ENCODE results near the gene TMPRSS11E.

Gene TMPRSS11E

DNA sequence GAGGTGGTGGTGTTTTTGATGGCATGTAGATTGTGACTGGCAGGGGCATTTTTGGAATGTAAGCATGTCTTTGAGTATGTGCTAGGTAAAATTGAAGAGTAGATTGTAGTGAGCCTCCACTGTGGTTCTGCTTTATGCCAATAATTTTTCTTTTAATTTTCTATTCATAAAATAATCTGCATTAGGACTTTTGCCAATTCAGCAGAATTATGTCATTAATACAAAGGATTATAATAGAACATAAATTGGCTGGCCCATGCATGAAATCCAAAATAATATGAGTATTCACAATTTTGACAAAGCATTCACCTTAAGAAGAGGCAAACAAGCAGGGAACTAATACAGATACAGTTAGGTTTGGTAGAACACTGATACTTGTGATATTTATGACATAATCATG is 14.9 kb upstream of the TMPRSS11E start:
- Histone ChIP-seq H3K4me3 (IDR thresholded peaks at IDR 0.05; ENCODE audit: insufficient read depth, low read depth, low read length) (no peak overlapping the region), H3K27me3 (ENCODE audit: insufficient read depth, low read depth) (no peaks in the 10 kb centered on the region), H2AFZ (ENCODE audit: low read depth) (no peak overlapping the region), H3K36me3 (ENCODE audit: insufficient read depth) (no peaks in the 10 kb centered on the region), H3K4me2 (no peak overlapping the region), H4K20me1 (ENCODE audit: insufficient read depth) (no peaks in the 10 kb centered on the region), H3K4me1 (ENCODE audit: low read depth, poor library complexity, severe bottlenecking) (no peaks in the 10 kb centered on the region), H3K79me2 (ENCODE audit: insufficient read depth, low read depth) (no peaks in the 10 kb centered on the region), H3K9ac (no peak overlapping the region), H3K27ac (no peak overlapping the region)
- TF ChIP-seq, protein P1, sequence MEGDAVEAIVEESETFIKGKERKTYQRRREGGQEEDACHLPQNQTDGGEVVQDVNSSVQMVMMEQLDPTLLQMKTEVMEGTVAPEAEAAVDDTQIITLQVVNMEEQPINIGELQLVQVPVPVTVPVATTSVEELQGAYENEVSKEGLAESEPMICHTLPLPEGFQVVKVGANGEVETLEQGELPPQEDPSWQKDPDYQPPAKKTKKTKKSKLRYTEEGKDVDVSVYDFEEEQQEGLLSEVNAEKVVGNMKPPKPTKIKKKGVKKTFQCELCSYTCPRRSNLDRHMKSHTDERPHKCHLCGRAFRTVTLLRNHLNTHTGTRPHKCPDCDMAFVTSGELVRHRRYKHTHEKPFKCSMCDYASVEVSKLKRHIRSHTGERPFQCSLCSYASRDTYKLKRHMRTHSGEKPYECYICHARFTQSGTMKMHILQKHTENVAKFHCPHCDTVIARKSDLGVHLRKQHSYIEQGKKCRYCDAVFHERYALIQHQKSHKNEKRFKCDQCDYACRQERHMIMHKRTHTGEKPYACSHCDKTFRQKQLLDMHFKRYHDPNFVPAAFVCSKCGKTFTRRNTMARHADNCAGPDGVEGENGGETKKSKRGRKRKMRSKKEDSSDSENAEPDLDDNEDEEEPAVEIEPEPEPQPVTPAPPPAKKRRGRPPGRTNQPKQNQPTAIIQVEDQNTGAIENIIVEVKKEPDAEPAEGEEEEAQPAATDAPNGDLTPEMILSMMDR (conservative IDR thresholded peaks at IDR 0.05; ENCODE audit: low read depth, low read length) = no peak

DNA sequence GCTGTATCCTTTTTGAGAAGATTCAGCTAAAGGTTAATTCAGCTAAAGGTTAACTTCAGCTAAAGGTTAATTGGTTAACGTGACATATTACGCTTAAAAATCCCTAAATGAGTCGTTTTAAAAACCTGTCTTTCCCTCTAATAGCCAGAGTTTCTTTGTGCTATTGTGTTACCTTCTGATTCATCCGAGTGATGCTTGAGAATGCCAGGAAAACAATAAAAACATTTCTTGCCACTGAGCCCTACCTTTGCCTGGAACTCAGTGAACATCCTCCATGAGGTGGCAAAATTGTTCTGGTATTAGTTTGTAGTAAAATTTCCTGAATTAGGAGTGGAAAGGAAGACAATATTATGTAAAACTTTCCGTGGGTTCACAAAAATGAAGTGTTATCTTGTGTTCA is 13.7 kb upstream of the TMPRSS11E start:
- no peak overlapping the region for H3K4me2 ChIP-seq
- no peak overlapping the region for H2AFZ ChIP-seq (ENCODE audit: low read depth)
- no peaks in the 10 kb centered on the region for H4K20me1 ChIP-seq (ENCODE audit: insufficient read depth)
- H3K27ac ChIP-seq = no peak overlapping the region
- no peaks in the 10 kb centered on the region for H3K4me1 ChIP-seq (ENCODE audit: low read depth, poor library complexity, severe bottlenecking)
- H3K36me3 ChIP-seq (ENCODE audit: insufficient read depth) = no peaks in the 10 kb centered on the region
- TF ChIP-seq, protein P1 (conservative IDR thresholded peaks at IDR 0.05; ENCODE audit: low read depth, low read length) = no peak
- H3K9ac ChIP-seq = no peak overlapping the region
- no peaks in the 10 kb centered on the region for H3K27me3 ChIP-seq (ENCODE audit: insufficient read depth, low read depth)
- H3K79me2 ChIP-seq (ENCODE audit: insufficient read depth, low read depth) = no peaks in the 10 kb centered on the region
- no peak overlapping the region for H3K4me3 ChIP-seq (IDR thresholded peaks at IDR 0.05; ENCODE audit: insufficient read depth, low read depth, low read length)

DNA sequence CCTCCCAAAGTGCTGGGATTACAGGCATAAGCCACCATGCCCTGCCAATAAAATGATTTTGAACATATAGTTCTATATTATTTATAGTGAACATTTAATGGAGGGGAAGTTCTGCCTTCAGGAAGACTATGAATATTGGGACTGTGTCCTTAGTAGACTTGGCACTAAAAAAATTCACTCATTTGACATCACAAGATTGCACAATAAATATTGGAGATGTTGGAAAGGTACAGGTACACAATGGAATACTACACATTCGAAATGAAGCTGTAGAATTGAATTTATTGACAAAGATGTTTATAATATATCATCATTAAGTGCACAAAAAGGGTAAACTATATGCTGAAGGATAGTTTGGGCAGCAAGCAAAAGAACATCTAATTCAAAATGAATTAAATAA is 13.0 kb upstream of the TMPRSS11E start:
- no peak overlapping the region for H2AFZ ChIP-seq (ENCODE audit: low read depth)
- TF ChIP-seq, protein P1 (conservative IDR thresholded peaks at IDR 0.05; ENCODE audit: low read depth, low read length) = no peak

DNA sequence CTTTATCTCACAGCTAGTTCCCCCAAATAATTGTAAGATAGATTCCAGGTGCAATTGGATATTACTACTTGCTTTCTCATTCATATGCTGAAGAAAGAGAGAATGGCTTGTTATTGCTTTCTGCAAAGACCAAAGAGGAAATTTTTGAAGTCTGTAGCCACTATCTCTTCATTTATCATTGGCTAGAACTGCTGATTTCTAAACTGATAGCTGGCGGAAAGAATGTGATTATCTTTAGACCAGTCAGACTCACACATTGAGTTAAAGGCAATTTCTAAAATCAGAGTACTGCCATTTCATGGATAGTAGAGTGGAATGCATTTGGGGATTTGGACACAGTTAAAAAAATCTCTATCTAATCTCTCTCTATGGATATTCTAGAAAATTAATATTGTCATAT is 12.4 kb upstream of the TMPRSS11E start:
- H2AFZ ChIP-seq (ENCODE audit: low read depth) = no peak overlapping the region
- no peak overlapping the region for H3K27ac ChIP-seq
- no peaks in the 10 kb centered on the region for H3K36me3 ChIP-seq (ENCODE audit: insufficient read depth)
- no peak overlapping the region for H3K9ac ChIP-seq
- no peaks in the 10 kb centered on the region for H3K4me1 ChIP-seq (ENCODE audit: low read depth, poor library complexity, severe bottlenecking)
- H3K4me2 ChIP-seq = no peak overlapping the region
- no peaks in the 10 kb centered on the region for H3K79me2 ChIP-seq (ENCODE audit: insufficient read depth, low read depth)
- TF ChIP-seq, protein P1 (conservative IDR thresholded peaks at IDR 0.05; ENCODE audit: low read depth, low read length) = no peak
- H3K27me3 ChIP-seq (ENCODE audit: insufficient read depth, low read depth) = no peaks in the 10 kb centered on the region
- no peak overlapping the region for H3K4me3 ChIP-seq (IDR thresholded peaks at IDR 0.05; ENCODE audit: insufficient read depth, low read depth, low read length)
- H4K20me1 ChIP-seq (ENCODE audit: insufficient read depth) = no peaks in the 10 kb centered on the region

More for the DNA sequence above, 13.0 kb upstream of the TMPRSS11E start:
- no peak overlapping the region for H3K4me2 ChIP-seq
- no peak overlapping the region for H3K27ac ChIP-seq
- no peaks in the 10 kb centered on the region for H3K27me3 ChIP-seq (ENCODE audit: insufficient read depth, low read depth)
- no peaks in the 10 kb centered on the region for H3K4me1 ChIP-seq (ENCODE audit: low read depth, poor library complexity, severe bottlenecking)
- no peaks in the 10 kb centered on the region for H3K36me3 ChIP-seq (ENCODE audit: insufficient read depth)
- H3K4me3 ChIP-seq (IDR thresholded peaks at IDR 0.05; ENCODE audit: insufficient read depth, low read depth, low read length) = no peak overlapping the region
- no peaks in the 10 kb centered on the region for H3K79me2 ChIP-seq (ENCODE audit: insufficient read depth, low read depth)
- H4K20me1 ChIP-seq (ENCODE audit: insufficient read depth) = no peaks in the 10 kb centered on the region
- H3K9ac ChIP-seq = no peak overlapping the region

All from KMS-11 (cell line).